ENCODE measurements around the gene VAV3.
"Not testable (repeated sequence)": the region's sequence is repeated elsewhere in the genome, so short reads cannot be mapped to it uniquely, and the experiment has no call there.

Gene VAV3

DNA sequence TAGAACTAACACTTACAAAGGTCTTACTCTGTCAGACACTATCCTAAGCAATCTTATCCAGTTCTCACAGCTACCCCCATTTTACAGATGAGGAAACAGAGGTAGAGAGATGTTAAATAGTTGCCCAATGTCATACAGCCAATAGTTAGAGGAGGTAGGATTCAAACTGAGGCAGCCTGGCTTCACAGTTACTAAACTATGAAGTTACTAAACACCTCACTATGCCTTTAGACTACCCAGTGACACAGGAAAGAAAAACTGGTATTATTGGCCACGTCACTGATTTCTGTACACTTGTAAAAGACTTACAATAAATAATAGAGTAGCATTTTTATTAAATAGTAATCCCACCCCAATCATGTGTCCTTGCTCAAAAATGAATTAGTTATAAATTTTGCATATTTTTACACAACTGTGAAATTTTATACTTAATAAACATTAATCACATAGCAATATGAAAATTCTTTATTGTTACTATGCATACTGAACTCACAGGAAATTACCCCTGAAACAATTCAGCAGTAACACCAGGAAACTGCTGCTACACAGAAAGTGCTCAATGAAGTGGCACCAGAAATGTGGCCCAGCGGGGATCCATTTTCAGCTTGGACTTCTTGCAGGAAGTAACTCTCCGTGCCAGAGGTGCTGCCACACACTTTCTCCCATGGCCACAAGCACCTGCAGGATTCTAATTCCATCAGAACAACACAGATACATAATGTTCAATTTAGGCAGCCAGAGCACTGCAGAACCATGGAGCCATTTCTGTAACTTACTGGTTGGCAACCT lies 69.4 kb downstream of the VAV3 start:
- in situ Hi-C loops (cut with MboI; ENCODE audit: low sequenced_read_pairs), result no loop called here

- in situ Hi-C loops (cut with MboI; ENCODE audit: low sequenced_read_pairs), result no loop called here
Observed at GRCh38 chr1:107894605-107895004, 70.4 kb downstream of the VAV3 start.

GRCh38 chr1:107893350-107893749 lies 71.6 kb downstream of the VAV3 start:
- in situ Hi-C loops (cut with MboI; ENCODE audit: low sequenced_read_pairs), result not testable (repeated sequence)

- in situ Hi-C loops (cut with MboI; ENCODE audit: low sequenced_read_pairs), result no loop called here
Observed at GRCh38 chr1:107889524-107889923, 75.5 kb downstream of the VAV3 start.

DNA sequence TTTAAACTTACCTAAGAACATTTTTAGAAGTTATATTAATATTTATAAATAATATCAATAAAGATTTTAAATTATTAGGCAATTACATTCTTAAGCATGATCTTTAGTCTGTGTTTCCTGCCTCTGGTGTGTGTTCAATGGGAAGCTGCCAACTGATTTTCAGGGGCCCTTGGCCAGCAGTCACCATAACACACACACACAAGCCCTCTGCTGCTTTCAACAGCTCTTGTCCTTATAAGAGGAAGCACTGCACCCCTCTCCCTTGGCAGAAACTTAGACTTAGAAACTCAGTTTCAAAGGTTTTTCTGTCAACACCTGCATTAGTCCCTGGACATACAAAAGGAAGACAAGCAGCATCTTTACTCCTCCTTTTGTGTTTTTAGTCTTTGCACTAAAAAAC lies 81.4 kb downstream of the VAV3 start:
- in situ Hi-C loops (cut with MboI; ENCODE audit: low sequenced_read_pairs), result no loop called here

DNA sequence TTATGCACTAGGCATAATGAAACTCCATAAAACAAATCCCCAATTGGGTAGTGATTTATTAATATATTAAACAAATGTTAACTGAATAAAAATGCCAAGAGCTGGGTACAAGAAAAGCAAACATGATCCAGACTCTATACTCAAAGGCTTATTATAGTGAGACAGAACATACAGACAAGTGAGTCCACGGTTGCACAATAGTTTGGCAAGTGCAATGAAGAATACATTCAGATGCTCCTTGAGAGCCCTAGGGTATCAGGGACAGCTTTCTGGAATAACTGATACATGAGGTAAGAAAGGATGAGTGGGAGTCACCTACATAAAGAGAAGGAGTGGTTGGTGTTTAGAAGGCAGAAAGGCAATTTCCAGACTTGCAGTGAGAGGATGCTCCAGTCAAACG lies 85.1 kb downstream of the VAV3 start:
- in situ Hi-C loops (cut with MboI; ENCODE audit: low sequenced_read_pairs), result no loop called here

- in situ Hi-C loops (cut with MboI; ENCODE audit: low sequenced_read_pairs), result no loop called here
Observed at GRCh38 chr1:107879346-107879745, 85.6 kb downstream of the VAV3 start.

DNA sequence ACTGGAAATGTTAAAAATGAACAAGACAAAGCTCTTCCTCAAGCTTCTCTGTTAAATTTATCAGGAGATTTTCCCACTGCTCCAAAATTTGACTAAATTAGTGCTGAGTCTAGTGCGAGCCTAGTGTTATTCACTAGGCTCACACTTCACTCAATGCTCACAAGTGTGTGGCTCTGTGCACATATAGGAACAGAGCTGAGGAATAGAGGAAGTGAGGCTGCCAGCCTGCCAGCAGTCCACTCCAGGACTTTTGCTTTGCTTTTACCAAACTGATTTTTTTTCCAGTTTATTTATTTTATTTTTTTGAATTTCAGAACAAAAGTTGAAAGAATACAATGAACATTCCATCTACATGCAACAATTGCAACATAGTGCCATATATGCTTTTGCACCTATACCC lies 87.2 kb downstream of the VAV3 start:
- in situ Hi-C loops (cut with MboI; ENCODE audit: low sequenced_read_pairs), result no loop called here

GRCh38 chr1:107877092-107877491 lies 87.9 kb downstream of the VAV3 start:
- in situ Hi-C loops (cut with MboI; ENCODE audit: low sequenced_read_pairs), result no loop called here

- in situ Hi-C loops (cut with MboI; ENCODE audit: low sequenced_read_pairs), result no loop called here
Observed at GRCh38 chr1:107875689-107876088, 89.3 kb downstream of the VAV3 start.

GRCh38 chr1:107874221-107874620 lies 90.8 kb downstream of the VAV3 start:
- in situ Hi-C loops (cut with MboI; ENCODE audit: low sequenced_read_pairs), result no loop called here

DNA sequence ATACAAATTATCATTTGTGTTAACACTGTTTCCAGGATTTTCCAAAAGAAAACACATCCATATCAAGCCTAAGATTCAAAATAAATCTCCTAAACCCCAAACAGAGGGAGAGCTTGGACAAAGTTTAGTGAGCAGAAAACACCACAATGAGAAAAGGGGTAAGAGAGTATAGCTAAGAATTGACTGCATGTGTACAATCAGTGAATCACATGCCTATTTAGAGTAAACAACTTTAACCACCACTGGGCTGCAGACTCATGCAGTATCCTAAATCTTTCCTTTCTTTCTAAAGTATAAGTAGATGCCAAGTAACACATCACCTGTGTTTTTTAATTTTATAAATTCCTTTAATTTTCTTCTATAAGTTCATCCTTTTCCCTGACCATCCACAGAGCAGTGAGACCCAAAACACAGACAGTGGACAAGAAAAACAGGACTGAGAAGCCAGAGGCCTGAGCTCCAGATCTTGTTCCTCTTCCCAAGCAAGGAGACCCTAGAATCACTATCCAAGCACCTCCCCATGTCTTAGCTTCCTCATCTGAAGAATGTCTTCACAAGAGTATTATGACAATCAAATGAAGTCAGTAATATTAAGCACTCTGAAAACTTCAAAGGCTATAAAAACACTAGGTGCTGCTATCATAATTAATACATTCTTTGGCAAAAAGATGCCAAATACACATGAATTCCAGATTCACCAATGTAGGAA lies 93.1 kb downstream of the VAV3 start:
- in situ Hi-C loops (cut with MboI; ENCODE audit: low sequenced_read_pairs), result no loop called here

DNA sequence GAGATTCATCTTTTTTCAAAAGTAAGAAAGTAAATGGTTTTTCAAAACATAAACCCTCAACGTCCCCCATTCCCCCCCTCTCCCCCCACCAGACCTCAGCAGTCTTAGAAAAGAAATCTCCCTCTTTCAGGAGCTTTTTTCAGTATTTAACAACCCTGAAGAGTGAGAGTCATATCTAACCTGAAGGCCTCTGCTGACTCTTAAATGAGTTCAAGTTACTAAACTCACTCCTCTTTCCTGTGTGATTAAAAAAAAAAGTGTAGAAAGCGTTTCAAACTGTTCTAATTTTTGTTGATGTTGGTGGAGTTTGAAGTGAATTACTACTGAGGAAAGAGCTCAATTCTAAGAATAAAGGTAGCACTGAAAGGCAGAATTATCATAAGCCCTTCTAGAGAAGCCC lies 93.7 kb downstream of the VAV3 start:
- in situ Hi-C loops (cut with MboI; ENCODE audit: low sequenced_read_pairs), result no loop called here

GRCh38 chr1:107870696-107871095 lies 94.3 kb downstream of the VAV3 start:
- in situ Hi-C loops (cut with MboI; ENCODE audit: low sequenced_read_pairs), result no loop called here

DNA sequence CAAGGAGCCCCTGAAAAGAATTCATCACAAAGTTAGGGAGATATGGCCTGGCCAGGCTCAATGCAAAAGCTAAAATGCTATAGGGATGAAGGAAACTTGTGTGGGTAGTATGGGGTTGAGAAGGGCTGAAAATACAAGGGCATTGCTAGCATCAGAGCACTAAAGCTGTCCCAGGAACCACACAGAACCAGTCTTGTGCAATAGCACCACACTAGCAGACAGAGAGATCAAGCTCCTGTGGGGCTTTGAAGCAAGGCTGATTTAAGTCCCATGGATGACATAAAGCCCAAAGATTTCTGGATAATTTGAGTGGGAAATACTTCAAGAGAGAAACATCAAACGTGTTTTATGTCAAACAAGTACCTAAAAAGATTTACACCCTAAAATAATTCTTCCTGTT lies 97.1 kb downstream of the VAV3 start:
- in situ Hi-C loops (cut with MboI; ENCODE audit: low sequenced_read_pairs), result no loop called here

GRCh38 chr1:107867422-107867821 lies 97.6 kb downstream of the VAV3 start:
- in situ Hi-C loops (cut with MboI; ENCODE audit: low sequenced_read_pairs), result no loop called here

DNA sequence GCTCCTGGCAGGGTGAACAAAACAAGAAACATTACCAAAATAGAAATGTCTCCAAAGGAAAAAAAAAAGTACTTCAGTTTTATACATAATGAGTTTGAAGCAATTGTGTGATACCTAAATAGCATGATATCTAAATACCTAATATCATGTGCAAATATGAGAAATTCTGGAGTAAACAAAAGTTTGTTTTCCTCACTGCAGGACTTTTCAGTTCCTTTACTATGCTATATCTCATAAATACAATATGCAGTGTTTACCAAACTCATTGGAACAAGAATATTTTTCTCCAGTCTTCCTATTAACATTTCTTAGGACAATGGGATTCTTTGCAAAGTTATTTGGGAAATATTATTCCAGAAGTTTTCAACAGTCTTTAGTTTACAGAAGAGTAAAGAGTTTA lies 98.1 kb downstream of the VAV3 start:
- in situ Hi-C loops (cut with MboI; ENCODE audit: low sequenced_read_pairs), result no loop called here

GRCh38 chr1:107865627-107866026 lies 99.4 kb downstream of the VAV3 start:
- in situ Hi-C loops (cut with MboI; ENCODE audit: low sequenced_read_pairs), result no loop called here

- in situ Hi-C loops (cut with MboI; ENCODE audit: low sequenced_read_pairs), result no loop called here
Observed at GRCh38 chr1:107863342-107863741, 101.6 kb downstream of the VAV3 start.

DNA sequence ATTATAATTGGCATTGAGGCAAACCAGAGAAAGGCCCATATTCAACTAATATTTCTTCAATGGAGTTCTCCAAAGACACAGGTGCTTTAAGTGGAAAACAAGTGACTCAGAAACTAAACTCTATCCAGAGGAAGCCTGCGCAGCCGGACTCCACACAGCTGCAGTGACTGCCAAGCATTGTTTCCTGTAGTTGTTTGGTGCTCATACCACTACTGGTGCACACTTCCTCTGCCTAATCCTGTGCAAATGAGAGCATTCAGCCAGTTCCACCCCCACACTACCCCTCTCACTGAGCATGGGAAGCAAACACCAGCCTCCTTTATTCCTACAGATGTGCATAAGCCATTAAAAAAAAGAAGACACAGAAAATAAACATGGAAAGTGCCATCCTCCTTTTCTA lies 102.9 kb downstream of the VAV3 start:
- in situ Hi-C loops (cut with MboI; ENCODE audit: low sequenced_read_pairs), result no loop called here

DNA sequence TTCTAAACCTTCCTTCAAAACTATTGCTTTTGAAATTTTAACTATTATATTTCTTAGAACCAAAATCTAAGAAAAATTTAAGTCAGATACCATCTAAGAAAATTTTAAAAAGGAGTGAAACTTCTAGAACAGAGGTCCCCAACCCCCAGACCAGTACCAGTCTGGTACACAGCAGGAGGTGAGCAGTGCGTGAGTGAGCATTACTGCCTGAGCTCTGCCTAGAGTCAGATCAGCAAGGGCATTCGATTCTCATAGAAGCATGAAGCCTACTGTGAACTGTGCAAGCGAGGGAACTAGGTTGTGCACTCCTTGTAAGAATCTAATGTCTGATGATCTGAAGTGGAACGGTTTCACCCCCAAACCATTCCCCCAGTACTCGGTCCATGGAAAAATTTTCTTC lies 106.7 kb downstream of the VAV3 start:
- in situ Hi-C loops (cut with MboI; ENCODE audit: low sequenced_read_pairs), result no loop called here

DNA sequence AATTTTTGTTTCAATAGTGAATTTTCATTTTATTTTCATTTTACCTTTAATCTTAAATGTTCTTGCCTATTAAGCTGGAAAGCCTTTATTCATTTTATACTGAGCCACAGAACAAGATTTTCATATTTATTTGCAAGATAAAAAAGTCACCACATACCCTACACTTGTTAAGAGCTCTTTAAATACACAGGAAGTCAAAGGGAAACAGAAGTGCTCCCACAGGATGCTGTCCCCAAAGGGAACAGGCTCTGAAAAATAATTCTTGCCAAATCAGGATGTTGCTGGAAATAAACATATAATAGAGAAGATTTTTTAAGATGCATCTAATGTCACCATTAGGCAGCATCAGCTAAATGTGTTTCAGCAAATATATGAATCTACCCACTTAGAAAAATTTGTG lies 113.6 kb downstream of the VAV3 start:
- in situ Hi-C loops (cut with MboI; ENCODE audit: low sequenced_read_pairs), result no loop called here
